Activated T-helper 9 cell treated with anti-CD3 and anti-CD28 coated beads, Interleukin-2, amount 50 U/mL, for 16 hours (primary cell): ENCODE data around the gene GJB4.

Source experiments
- DNase-seq: peaks from one replicate; pipeline ENCODE4 v3.0.0-alpha.2; 2020; ENCODE audit warnings: low read depth

GJB4 gene

GRCh38 chr1:34778381-34778780 lies 18.8 kb downstream of the GJB4 start:
- DNase-seq, result no peak

- no peak for DNase-seq
These were observed 19.5 kb downstream of the GJB4 start for GRCh38 chr1:34779005-34779404.

- no peak for DNase-seq
These were observed 20.0 kb downstream of the GJB4 start for GRCh38 chr1:34779526-34779925.

- no peak for DNase-seq
These were observed 20.4 kb downstream of the GJB4 start for GRCh38 chr1:34779962-34780361.

DNA sequence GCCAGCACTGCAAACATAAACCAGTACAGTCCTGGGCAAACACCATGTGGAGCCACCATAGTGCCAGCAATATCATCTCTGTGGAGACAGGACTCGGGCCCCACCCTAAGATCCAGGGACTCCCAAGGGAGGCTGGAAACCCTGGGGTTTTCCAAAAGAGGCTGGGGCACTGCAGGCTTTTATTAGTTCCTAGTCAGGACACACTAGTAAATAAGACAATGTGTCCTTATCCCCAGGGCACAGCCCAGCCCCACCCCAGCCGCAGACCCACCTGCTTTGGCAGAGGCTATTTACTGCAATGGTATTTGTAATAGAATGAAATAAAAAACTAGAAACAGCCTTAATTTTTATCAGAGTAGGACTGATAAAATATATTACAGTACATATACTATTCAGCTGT lies 21.0 kb downstream of the GJB4 start:
- no peak for DNase-seq

- DNase-seq, result no peak
These were observed 21.7 kb downstream of the GJB4 start, which contains the start of gene GJB3 for GRCh38 chr1:34781071-34781843. Gene GJB3, plus strand, starts transcription at chr1:34781214. Its CDS starts 3,549 bp downstream, at chr1:34784763.

DNA sequence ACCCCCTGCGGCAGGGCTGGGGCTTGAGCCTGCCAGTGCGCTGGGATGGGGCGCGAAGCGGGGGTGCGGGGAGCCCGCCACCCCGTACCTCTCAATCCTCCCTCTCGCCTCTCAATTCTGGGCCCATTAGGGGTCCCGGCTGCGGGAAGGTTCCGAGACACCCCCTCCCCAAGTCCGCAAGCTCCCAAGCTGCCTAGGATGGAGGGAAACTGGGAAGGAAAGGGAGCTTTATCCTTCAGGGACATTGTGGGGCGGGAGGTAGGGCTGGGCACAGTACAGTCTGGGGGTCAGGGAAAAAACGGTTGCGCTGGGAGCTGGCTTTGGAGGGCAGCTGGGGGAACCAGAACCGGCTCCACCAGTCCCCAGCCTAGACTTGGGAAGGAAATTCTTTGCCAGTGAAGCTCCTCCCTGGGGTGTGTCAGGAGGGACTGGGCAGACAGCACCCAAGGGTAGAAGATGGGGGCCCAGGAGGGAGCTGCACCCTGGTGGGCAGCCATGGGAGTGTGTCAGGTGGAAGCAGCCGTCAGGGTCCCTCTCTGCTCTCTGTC lies 22.4 kb downstream of the GJB4 start:
- DNase-seq, result no peak

DNA sequence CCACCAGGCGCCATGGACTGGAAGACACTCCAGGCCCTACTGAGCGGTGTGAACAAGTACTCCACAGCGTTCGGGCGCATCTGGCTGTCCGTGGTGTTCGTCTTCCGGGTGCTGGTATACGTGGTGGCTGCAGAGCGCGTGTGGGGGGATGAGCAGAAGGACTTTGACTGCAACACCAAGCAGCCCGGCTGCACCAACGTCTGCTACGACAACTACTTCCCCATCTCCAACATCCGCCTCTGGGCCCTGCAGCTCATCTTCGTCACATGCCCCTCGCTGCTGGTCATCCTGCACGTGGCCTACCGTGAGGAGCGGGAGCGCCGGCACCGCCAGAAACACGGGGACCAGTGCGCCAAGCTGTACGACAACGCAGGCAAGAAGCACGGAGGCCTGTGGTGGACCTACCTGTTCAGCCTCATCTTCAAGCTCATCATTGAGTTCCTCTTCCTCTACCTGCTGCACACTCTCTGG lies 25.2 kb downstream of the GJB4 start:
- no peak for DNase-seq

- DNase-seq, result no peak
These were observed 25.8 kb downstream of the GJB4 start for GRCh38 chr1:34785231-34785874.

- no peak for DNase-seq
These were observed 26.4 kb downstream of the GJB4 start for GRCh38 chr1:34785875-34786470.

DNA sequence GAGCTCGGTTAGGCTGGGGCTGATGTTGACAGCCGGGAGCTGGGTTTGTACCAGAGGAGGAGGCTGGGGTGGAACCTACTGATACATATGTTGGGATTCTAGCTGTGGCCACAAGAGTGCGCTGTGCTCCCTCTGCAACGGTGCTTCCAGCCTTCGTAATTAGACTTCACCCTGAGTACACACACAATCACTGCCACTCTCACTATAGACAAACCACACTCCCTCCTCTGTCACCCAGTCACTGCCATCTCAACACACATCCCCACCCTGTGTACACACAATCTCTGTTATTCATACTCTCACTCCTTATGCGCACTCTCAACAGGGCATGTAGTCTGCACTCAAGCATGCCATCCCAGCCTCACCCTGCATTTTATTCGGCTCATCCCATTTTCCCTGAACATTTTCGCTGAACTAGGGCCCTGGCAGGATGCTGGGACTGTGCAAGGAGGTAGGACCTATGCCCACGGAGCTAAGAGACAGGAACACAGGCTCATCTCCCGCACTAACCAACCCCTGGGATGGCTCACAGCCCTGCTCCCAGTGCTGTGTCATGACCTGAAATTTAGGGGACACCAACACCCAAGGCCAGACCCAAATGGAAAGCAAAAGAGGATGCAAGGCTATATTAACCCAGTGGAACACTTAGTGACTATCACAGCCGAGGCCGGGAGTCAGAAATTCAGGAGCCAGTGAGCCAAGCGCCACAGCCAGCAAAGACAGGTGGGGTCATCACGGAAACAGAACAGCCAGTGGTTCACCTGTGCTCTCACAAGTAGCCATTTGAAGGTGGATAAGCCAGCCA lies 27.2 kb downstream of the GJB4 start:
- DNase-seq, result peak; percentile 34

GRCh38 chr1:34787461-34788420 lies 28.2 kb downstream of the GJB4 start:
- no peak for DNase-seq

DNA sequence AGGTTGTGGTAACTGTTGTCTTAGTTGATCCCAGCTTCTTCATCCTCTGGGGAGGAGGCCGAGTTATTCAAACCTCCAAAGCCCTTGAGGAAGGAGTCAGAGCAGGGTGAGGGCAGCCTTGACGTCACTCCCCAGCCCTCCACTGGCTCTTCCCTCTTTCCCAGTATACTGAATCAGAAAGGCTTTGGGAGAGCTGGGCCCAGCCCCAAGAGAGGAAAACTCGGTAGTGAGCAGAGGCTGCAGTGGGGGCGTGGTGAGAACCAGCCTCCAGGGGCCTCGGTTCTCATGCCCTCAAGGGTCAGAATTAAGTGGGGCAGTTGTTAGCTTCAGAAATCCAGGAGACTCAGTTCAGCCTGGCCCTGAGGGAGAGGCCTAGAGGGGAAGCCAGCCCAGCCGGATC lies 31.4 kb downstream of the GJB4 start:
- no peak for DNase-seq

- no peak for DNase-seq
These were observed 32.9 kb downstream of the GJB4 start for GRCh38 chr1:34792424-34792823.

- no peak for DNase-seq
These were observed 33.6 kb downstream of the GJB4 start, which contains the start of gene GJA4 for GRCh38 chr1:34792868-34793727. Gene GJA4, plus strand, starts transcription at chr1:34792999. Its CDS starts 1,215 bp downstream, at chr1:34794214.

- no peak for DNase-seq
These were observed 34.7 kb downstream of the GJB4 start for GRCh38 chr1:34794001-34794789.

DNA sequence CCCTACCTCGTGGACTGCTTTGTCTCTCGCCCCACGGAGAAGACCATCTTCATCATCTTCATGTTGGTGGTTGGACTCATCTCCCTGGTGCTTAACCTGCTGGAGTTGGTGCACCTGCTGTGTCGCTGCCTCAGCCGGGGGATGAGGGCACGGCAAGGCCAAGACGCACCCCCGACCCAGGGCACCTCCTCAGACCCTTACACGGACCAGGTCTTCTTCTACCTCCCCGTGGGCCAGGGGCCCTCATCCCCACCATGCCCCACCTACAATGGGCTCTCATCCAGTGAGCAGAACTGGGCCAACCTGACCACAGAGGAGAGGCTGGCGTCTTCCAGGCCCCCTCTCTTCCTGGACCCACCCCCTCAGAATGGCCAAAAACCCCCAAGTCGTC lies 35.2 kb downstream of the GJB4 start:
- no peak for DNase-seq

DNA sequence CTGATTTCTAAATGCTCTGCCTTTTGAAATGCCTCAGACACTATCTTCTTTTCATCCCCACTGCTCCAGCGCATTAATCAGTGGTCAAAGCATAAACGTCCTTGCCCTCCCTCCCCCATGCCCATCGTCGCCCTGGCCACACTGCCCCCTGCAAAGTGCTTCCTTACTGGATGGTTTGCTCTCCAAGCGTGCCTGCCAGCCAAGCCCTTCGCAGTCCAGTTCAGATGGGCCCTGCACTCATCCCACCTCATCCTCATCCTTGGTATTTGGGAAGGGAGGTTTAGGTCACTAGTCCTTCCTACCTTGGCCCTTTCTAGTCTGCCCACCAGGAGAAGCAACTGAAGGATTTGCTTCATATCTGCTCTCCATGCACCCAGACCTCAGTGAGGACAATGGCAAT lies 36.4 kb downstream of the GJB4 start:
- DNase-seq, result no peak

- no peak for DNase-seq
These were observed 37.5 kb downstream of the GJB4 start for GRCh38 chr1:34796990-34797389.
